Panc1 (cell line): Measurements from ENCODE around the gene DYNLRB2. TPM values are rescaled to one million over a fixed set of nuclear protein-coding genes. Genes with fewer than 3 reads are reported as not detected.

Source experiments
- ATAC-seq: fragments of 200-7000 bp; cut with Tn5 transposase; 2 replicates; pipeline ENCODE4 v1.9.1; 2020; ENCODE audit warnings: mild to moderate bottlenecking, moderate library complexity
- BruUV-seq: library from RNA; stranded (reverse); fragments of 400-500 nt; replicated peaks from 2 replicates; lab custom pipeline; 2021; lab: Mats Ljungman, UMichigan
- CTCF ChIA-PET: fragments of 300-600 bp; sonication (Branson Sonifier 250); formaldehyde crosslinking; loops from one replicate; lab custom pipeline; 2022; ENCODE audit warnings: antibody characterized with exemption; lab: Charles Lee
- POLR2A ChIA-PET: fragments of 300-600 bp; sonication (Branson Sonifier 250); formaldehyde crosslinking; loops from one replicate; lab custom pipeline; 2022; ENCODE audit warnings: antibody characterized with exemption; lab: Charles Lee
- DNase-seq: peaks from one replicate; pipeline ENCODE4 v3.0.0-alpha.2; 2010; ENCODE audit warnings: low read depth, low spot score
- H3K27ac ChIP-seq: 2 replicates; pipeline ENCODE4 v1.5.1; 2011; ENCODE audit warnings: mild to moderate bottlenecking, low read length, inconsistent platforms
- H3K27me3 ChIP-seq: fragments of 200-500 bp; sonication (Bioruptor generic); 2 replicates; pipeline ENCODE4 v1.6.0; 2014; ENCODE audit warnings: low read length, inconsistent platforms; ENCODE audit not compliant: control insufficient read depth, insufficient read depth
- H3K36me3 ChIP-seq: fragments of 200-500 bp; sonication (Bioruptor generic); 2 replicates; pipeline ENCODE4 v1.5.1; 2014; ENCODE audit warnings: inconsistent platforms, mild to moderate bottlenecking, low read length, moderate library complexity; ENCODE audit not compliant: control insufficient read depth, insufficient read depth
- H3K4me1 ChIP-seq: 2 replicates; pipeline ENCODE4 v1.5.1; 2011; ENCODE audit warnings: inconsistent platforms, mild to moderate bottlenecking, low read length, moderate library complexity; ENCODE audit not compliant: control insufficient read depth, insufficient read depth
- H3K4me3 ChIP-seq, 2 experiments: 2 replicates each; pipeline ENCODE4 v1.5.1; 2011 to 2012; ENCODE audit warnings: low read depth in 2 of 2, low read length in 2 of 2, mild to moderate bottlenecking in 2 of 2, inconsistent platforms in 1 of 2, moderate library complexity in 1 of 2
- H3K9me3 ChIP-seq: fragments of 200-500 bp; sonication (Bioruptor generic); 2 replicates; pipeline ENCODE4 v1.5.1; 2014; ENCODE audit warnings: low read depth, mild to moderate bottlenecking, inconsistent platforms, low read length, moderate library complexity; ENCODE audit not compliant: control insufficient read depth, insufficient read depth
- POLR2AphosphoS5 ChIP-seq: IDR thresholded peaks from 2 replicates; pipeline ENCODE4 v1.6.1; 2012; ENCODE audit warnings: mild to moderate bottlenecking, low read depth, low read length, moderate library complexity
- REST ChIP-seq, 2 experiments: IDR thresholded peaks; 2 replicates each; pipeline ENCODE4 v1.6.1; 2011 to 2012; ENCODE audit warnings: low read depth in 2 of 2, control low read depth in 1 of 2, low read length in 1 of 2, mild to moderate bottlenecking in 1 of 2, moderate library complexity in 1 of 2; ENCODE audit not compliant: insufficient read depth in 1 of 2
- SIN3A ChIP-seq: IDR thresholded peaks from 2 replicates; pipeline ENCODE4 v1.6.1; 2012; ENCODE audit warnings: low read depth, mild to moderate bottlenecking, low read length, moderate library complexity, borderline replicate concordance; ENCODE audit not compliant: insufficient read depth
- TCF7L2 ChIP-seq: IDR thresholded peaks from 2 replicates; pipeline ENCODE4 v1.6.1; 2011; ENCODE audit warnings: mild to moderate bottlenecking, low read depth, low read length, inconsistent platforms
- in situ Hi-C: cut with HindIII; loops from 2 replicates; pipeline ENCODE4 v1.10.0; 2016; ENCODE audit warnings: low sequenced_read_pairs, low pct_unique_long_range_greater_than_20kb
- intact Hi-C: fragments of 100-400 bp; cut with micrococcal nuclease; formaldehyde crosslinking; loops from one replicate; pipeline ENCODE4 v1.10.0; 2022; ENCODE audit not compliant: unreplicated experiment
- total RNA-seq: library from RNA; stranded (reverse); gene quantifications from one replicate; pipeline ENCODE4 v1.2.1, GENCODE V29; 2021; ENCODE audit not compliant: unreplicated experiment
- TF ChIP-seq, protein P1 (sequence below): fragments of 450-650 bp; IDR thresholded peaks from 2 replicates; pipeline ENCODE4 v1.5.1; 2017; ENCODE audit warnings: mild to moderate bottlenecking

Gene DYNLRB2
- total RNA-seq, 1 experiment from 2014 or later, result not detected

DNA sequence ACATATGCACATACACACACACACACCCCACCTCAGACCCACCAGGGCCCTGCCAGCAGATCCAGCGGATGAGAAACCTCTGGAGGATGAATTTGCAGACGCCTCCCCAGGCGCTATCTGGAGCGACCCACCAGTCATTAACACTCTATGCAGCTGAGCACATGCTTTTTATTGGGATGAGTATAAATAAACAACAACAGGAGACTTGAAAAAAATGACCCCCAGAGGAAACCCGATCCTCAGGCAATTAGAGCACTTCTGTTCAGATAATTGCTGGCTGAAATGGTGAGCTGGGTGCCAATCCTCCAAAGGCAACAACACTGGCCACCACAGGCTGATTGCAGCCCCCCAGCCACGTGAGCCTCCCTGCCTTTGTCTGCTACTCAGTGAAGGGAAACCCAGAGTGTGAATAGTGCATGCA lies 32.9 kb downstream of the DYNLRB2 start:
- Histone ChIP-seq H3K4me3 (no peak overlapping the region), H3K4me1 (no peaks in the 10 kb centered on the region), H3K27ac (no peak overlapping the region), H3K36me3 (no peaks in the 10 kb centered on the region), H3K27me3 (no peaks in the 10 kb centered on the region), H3K9me3 (no peaks in the 10 kb centered on the region)
- CTCF ChIA-PET, result no interaction called here
- TF ChIP-seq SIN3A (no peak), REST (IDR thresholded peaks at IDR 0.05; ENCODE audit: insufficient read depth in 1 of 2, low read depth in 2 of 2, low read length in 1 of 2) (no peak), POLR2AphosphoS5 (no peak), TCF7L2 (no peak)
- TF ChIP-seq, protein P1, sequence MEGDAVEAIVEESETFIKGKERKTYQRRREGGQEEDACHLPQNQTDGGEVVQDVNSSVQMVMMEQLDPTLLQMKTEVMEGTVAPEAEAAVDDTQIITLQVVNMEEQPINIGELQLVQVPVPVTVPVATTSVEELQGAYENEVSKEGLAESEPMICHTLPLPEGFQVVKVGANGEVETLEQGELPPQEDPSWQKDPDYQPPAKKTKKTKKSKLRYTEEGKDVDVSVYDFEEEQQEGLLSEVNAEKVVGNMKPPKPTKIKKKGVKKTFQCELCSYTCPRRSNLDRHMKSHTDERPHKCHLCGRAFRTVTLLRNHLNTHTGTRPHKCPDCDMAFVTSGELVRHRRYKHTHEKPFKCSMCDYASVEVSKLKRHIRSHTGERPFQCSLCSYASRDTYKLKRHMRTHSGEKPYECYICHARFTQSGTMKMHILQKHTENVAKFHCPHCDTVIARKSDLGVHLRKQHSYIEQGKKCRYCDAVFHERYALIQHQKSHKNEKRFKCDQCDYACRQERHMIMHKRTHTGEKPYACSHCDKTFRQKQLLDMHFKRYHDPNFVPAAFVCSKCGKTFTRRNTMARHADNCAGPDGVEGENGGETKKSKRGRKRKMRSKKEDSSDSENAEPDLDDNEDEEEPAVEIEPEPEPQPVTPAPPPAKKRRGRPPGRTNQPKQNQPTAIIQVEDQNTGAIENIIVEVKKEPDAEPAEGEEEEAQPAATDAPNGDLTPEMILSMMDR, result no peak
- in situ Hi-C loops, result no loop called here
- ATAC-seq, result no peak
- no peak for DNase-seq
- intact Hi-C loops, result no loop called here
- POLR2A ChIA-PET, result no interaction called here
- no TSS peak for BruUV-seq

GRCh38 chr16:80576343-80576912 lies 35.6 kb downstream of the DYNLRB2 start:
- intact Hi-C loops, result no loop called here
- BruUV-seq, result no TSS peak
- Histone ChIP-seq H3K9me3 (no peaks in the 10 kb centered on the region), H3K4me3 (no peak overlapping the region), H3K27ac (no peak overlapping the region), H3K36me3 (no peaks in the 10 kb centered on the region), H3K27me3 (no peaks in the 10 kb centered on the region), H3K4me1 (no peaks in the 10 kb centered on the region)
- in situ Hi-C loops, result no loop called here
- ChIA-PET CTCF (no interaction called here), POLR2A (no interaction called here)
- DNase-seq, result no peak
- no peak for ATAC-seq
- TF ChIP-seq REST (IDR thresholded peaks at IDR 0.05; ENCODE audit: insufficient read depth in 1 of 2, low read depth in 2 of 2, low read length in 1 of 2), result no peak
- TF ChIP-seq SIN3A, result no peak
- no peak for TF ChIP-seq TCF7L2
- TF ChIP-seq, protein P1, result no peak
- TF ChIP-seq POLR2AphosphoS5, result no peak
